ENCODE results near the gene CYBB.

The CYBB gene

GRCh38 chrX:37844622-37845021 is 64.8 kb downstream of the CYBB start:
- DNase-seq (ENCODE audit: low read depth), result no peak

- DNase-seq (ENCODE audit: low read depth), result no peak
Measured at GRCh38 chrX:37846141-37846540, 66.3 kb downstream of the CYBB start.

- DNase-seq (ENCODE audit: low read depth), result no peak
Measured at GRCh38 chrX:37846558-37846933, 66.7 kb downstream of the CYBB start.

GRCh38 chrX:37846934-37847732 is 67.3 kb downstream of the CYBB start, which contains the start of gene DYNLT3:
TSS of gene DYNLT3 (minus strand) at chrX:37847571. CDS start at chrX:37847510, 61 bp downstream.
- peak; percentile 68 for DNase-seq (ENCODE audit: low read depth)

- DNase-seq (ENCODE audit: low read depth), result no peak
Measured at GRCh38 chrX:37847733-37848197, 67.9 kb downstream of the CYBB start.

- no peak for DNase-seq (ENCODE audit: low read depth)
Measured at GRCh38 chrX:37854148-37854547, 74.3 kb downstream of the CYBB start.

GRCh38 chrX:37854748-37855147 is 74.9 kb downstream of the CYBB start:
- no peak for DNase-seq (ENCODE audit: low read depth)

GRCh38 chrX:37860721-37861120 is 80.9 kb downstream of the CYBB start:
- no peak for DNase-seq (ENCODE audit: low read depth)

- DNase-seq (ENCODE audit: low read depth), result no peak
Measured at GRCh38 chrX:37862851-37863250, 83.0 kb downstream of the CYBB start.

Measured in T-helper 22 cell (primary cell).